Heart right ventricle (tissue), 16 donors: ENCODE measurements around the gene GPLD1. TPM values are rescaled to one million over a fixed set of nuclear protein-coding genes. Genes with fewer than 3 reads are reported as not detected.
"Not testable (repeated sequence)": the region's sequence is repeated elsewhere in the genome, so short reads cannot be mapped to it uniquely, and the experiment has no call there.

Experiments used
- ATAC-seq, 8 donors: fragments of 200-7000 bp; cut with Tn5 transposase; one replicate each; pipeline ENCODE4 v1.9.1; 2020; ENCODE audit warnings: mild to moderate bottlenecking in 8 of 8, moderate library complexity in 8 of 8, moderate number of reproducible peaks in 1 of 8
- DNase-seq, 2 donors: peaks; one replicate each; pipeline ENCODE4 v3.0.0-alpha.2; 2020
- H3K27ac ChIP-seq, 10 donors: fragments of 200-600 bp; sonication (generic) in 2 of 10; one replicate each; pipeline versions ENCODE4 v1.5.0 to v1.8.0; 2020 to 2022; ENCODE audit warnings: mild to moderate bottlenecking in 3 of 10
- H3K27me3 ChIP-seq, 7 donors: fragments of 200-600 bp; one replicate each; pipeline ENCODE4 v1.8.0; 2021 to 2022; ENCODE audit warnings: mild to moderate bottlenecking in 2 of 7
- H3K36me3 ChIP-seq, 9 donors: fragments of 200-600 bp; sonication (generic) in 1 of 9; one replicate each; pipeline versions ENCODE4 v1.5.0 to v1.8.0; 2020 to 2022; ENCODE audit warnings: mild to moderate bottlenecking in 2 of 9
- H3K4me1 ChIP-seq, 9 donors: fragments of 200-600 bp; sonication (generic) in 1 of 9; one replicate each; pipeline versions ENCODE4 v1.5.0 to v1.8.0; 2020 to 2022; ENCODE audit warnings: mild to moderate bottlenecking in 4 of 9
- H3K4me3 ChIP-seq, 10 donors: fragments of 200-600 bp; sonication (generic) in 2 of 10; one replicate each; pipeline versions ENCODE4 v1.5.0 to v1.8.0; 2020 to 2022; ENCODE audit warnings: mild to moderate bottlenecking in 7 of 10, moderate library complexity in 2 of 10
- H3K9me3 ChIP-seq, 11 donors: fragments of 200-600 bp in 10 of 11; sonication (generic) in 2 of 11; one replicate each; pipeline versions ENCODE4 v1.5.0 to v1.8.0; 2013 to 2022; ENCODE audit warnings: mild to moderate bottlenecking in 2 of 11, control low read depth in 1 of 11, moderate library complexity in 1 of 11
- CTCF ChIP-seq, 9 donors: fragments of 200-600 bp; sonication (generic) in 2 of 9; IDR thresholded peaks; one replicate each; pipeline versions ENCODE4 v1.5.0 to v1.8.0; 2021 to 2022; ENCODE audit warnings: antibody characterized with exemption in 9 of 9, mild to moderate bottlenecking in 5 of 9, moderate library complexity in 1 of 9
- WGBS, 2 donors: extraction: QIAGEN DNeasy Blood & Tissue Kit; methylation state at CpG; one replicate each; pipeline ENCODE4 v1.1.7; 2013; ENCODE audit warnings: inconsistent platforms in 1 of 2; 5-methylcytosine and 5-hydroxymethylcytosine counted together
- intact Hi-C, 10 donors: fragments of 100-400 bp; cut with DNase I; formaldehyde crosslinking; loops; one replicate each; pipeline versions ENCODE4 v1.11.1 to v1.14.2; 2022
- polyA plus RNA-seq, 2 donors: library from polyadenylated mRNA; stranded (reverse); fragments of 200-250 nt; gene quantifications; one replicate each; pipeline ENCODE4 v1.2.3, GENCODE V29; 2013
- total RNA-seq, 10 donors: library from RNA; stranded (reverse); fragmentation: NEBNext Ultra II Directional in 3 of 10; extraction: Animal tissue kit (Norgen Biotek cat#: 25700) in 3 of 10; gene quantifications; one replicate each; pipeline versions ENCODE4 v1.2.1 to v1.2.4, GENCODE V29; 2021 to 2023
- donor health status: Arrhythmogenic right ventricular cardiomyopathy.
- donor health status: ischemic (EF 13 %, LVEDD 7.1; RV severe dilation, severe dysfunction).
- donor health status: healthy with polysubstance abuse.
- donor health status: DM: no; HTN: yes; CAD: no.
- donor health status: DM: no; HTN: no; CAD: no.
- donor health status: ischemic (EF 25% LVEDD 6.9; RV normal size, moderate dysfunction).
- donor health status: ischemic (EF 25% LVEDD 5.7; RV mildly dilated, moderate dysfunction).
- donor health status: healthy.
- donor health status: DM: yes; HTN: yes; CAD: no.
- donor health status: Ischemic cardiomyopathy.
- donor health status: ischemic (EF 35%, LVEDD 5.7; RV mildly dilated, moderate dysfunction).
- donor health status: nonischemic (EF 11% LVEDD 7.7; RV severe dilation, severe dysfunction).
- donor health status: DM: yes; HTN: yes; CAD: no.
- donor health status: PGD.
- donor health status: ischemic (EF 29% LVEDD 5.4; RV normal size, mild dysfunction).
- donor health status: nonischemic (EF 23%, LVEDD 6.1; RV moderate dilation, normal function).

Gene GPLD1
- total and polyA plus RNA-seq, 12 donors = 0.07 to 1.5 (median 0.78) TPM

GRCh38 chr6:24401458-24401857 is 87.9 kb downstream of the GPLD1 start:
- WGBS, 2 donors = 50 to 60% methylated on average over 4 of the region's 4 CpGs
- Histone ChIP-seq H3K27me3 (peaks cover 0 to 34% (median 24%) of the 10 kb centered on the region in 7 donors), H3K4me3 (no peak overlapping the region), H3K9me3 (peaks cover 0 to 3% (median 0%) of the 10 kb centered on the region in 11 donors), H3K4me1 (peaks cover 0 to 28% (median 14%) of the 10 kb centered on the region in 9 donors), H3K27ac (no peak overlapping the region), H3K36me3 (peaks cover 0 to 18% (median 3%) of the 10 kb centered on the region in 9 donors)
- DNase-seq = no peak
- ATAC-seq = no peak
- intact Hi-C loops = no loop called here
- no peak for TF ChIP-seq CTCF (IDR thresholded peaks at IDR 0.05)

- Histone ChIP-seq H3K4me1 (peaks cover 0 to 27% (median 14%) of the 10 kb centered on the region in 9 donors), H3K27me3 (peaks cover 0 to 45% (median 31%) of the 10 kb centered on the region in 7 donors)
- ATAC-seq, H3K36me3 ChIP-seq, H3K4me3 ChIP-seq, H3K27ac ChIP-seq, H3K9me3 ChIP-seq, intact Hi-C loops, DNase-seq: not testable (repeated sequence)
- 20 to 22% methylated on average over 16 to 17 of the region's 17 CpGs for WGBS, 2 donors
These were observed 89.0 kb downstream of the GPLD1 start for GRCh38 chr6:24400045-24401039.

GRCh38 chr6:24397631-24398030 is 91.7 kb downstream of the GPLD1 start:
- Histone ChIP-seq H3K27ac (no peak overlapping the region), H3K9me3 (peaks cover 0 to 4% (median 0%) of the 10 kb centered on the region in 11 donors), H3K4me3 (no peak overlapping the region), H3K4me1 (peaks cover 0 to 6% (median 4%) of the 10 kb centered on the region in 9 donors), H3K36me3 (no peaks in the 10 kb centered on the region), H3K27me3 (peaks cover 0 to 46% (median 31%) of the 10 kb centered on the region in 7 donors)
- WGBS, 2 donors = 61 to 71% methylated on average over 1 of the region's 1 CpG
- DNase-seq (no peak), ATAC-seq (no peak)
- intact Hi-C loops = loop anchor here in 2 of 10 donors (10.0 kb wide), 1 partner anchor 113 kb away; no protein-coding TSS in a partner anchor
- TF ChIP-seq CTCF (IDR thresholded peaks at IDR 0.05) = no peak

- Histone ChIP-seq H3K27ac (no peak overlapping the region), H3K36me3 (no peaks in the 10 kb centered on the region), H3K9me3 (peaks cover 0 to 4% (median 0%) of the 10 kb centered on the region in 11 donors), H3K27me3 (peaks cover 0 to 46% (median 31%) of the 10 kb centered on the region in 7 donors), H3K4me1 (no peaks in the 10 kb centered on the region), H3K4me3 (no peak overlapping the region)
- no peak for TF ChIP-seq CTCF (IDR thresholded peaks at IDR 0.05)
- intact Hi-C loops = loop anchor here in 2 of 10 donors (10.0 kb wide), 1 partner anchor 112 kb away; no protein-coding TSS in a partner anchor
- 75 to 84% methylated on average over 1 of the region's 1 CpG for WGBS, 2 donors
- ATAC-seq (no peak), DNase-seq (no peak)
These were observed 92.6 kb downstream of the GPLD1 start for GRCh38 chr6:24396824-24397223.
